Psoas muscle (tissue), 8 donors: ENCODE measurements around the gene TUBA1A. TPM values are rescaled to one million over a fixed set of nuclear protein-coding genes. Genes with fewer than 3 reads are reported as not detected.
"Not testable (repeated sequence)": the region's sequence is repeated elsewhere in the genome, so short reads cannot be mapped to it uniquely, and the experiment has no call there.

Experiments used
- ATAC-seq, 4 donors: fragments of 200-7000 bp; cut with Tn5 transposase; one replicate each; pipeline ENCODE4 v1.9.1; 2020; ENCODE audit warnings: moderate library complexity in 3 of 4, mild to moderate bottlenecking in 2 of 4
- DNase-seq, 2 donors: peaks; one replicate each; pipeline ENCODE4 v3.0.0-alpha.2; 2020
- H3K27ac ChIP-seq: fragments of 200-600 bp; one replicate; pipeline ENCODE4 v1.8.0; 2022
- H3K27me3 ChIP-seq, 3 donors: fragments of 200-600 bp in 1 of 3; one replicate each; pipeline versions ENCODE4 v1.6.1 to v1.8.0; 2013 to 2022; ENCODE audit warnings: low read length in 2 of 3, mild to moderate bottlenecking in 2 of 3, moderate library complexity in 1 of 3; ENCODE audit not compliant: insufficient read depth in 3 of 3
- H3K36me3 ChIP-seq, 2 donors: fragments of 200-600 bp in 1 of 2; one replicate each; pipeline versions ENCODE4 v1.6.1 to v1.8.0; 2013 to 2022; ENCODE audit warnings: low read depth in 1 of 2, mild to moderate bottlenecking in 1 of 2, moderate library complexity in 1 of 2; ENCODE audit not compliant: insufficient read depth in 1 of 2
- H3K4me1 ChIP-seq: fragments of 200-600 bp; one replicate; pipeline ENCODE4 v1.8.0; 2022
- H3K4me3 ChIP-seq: fragments of 200-600 bp; one replicate; pipeline ENCODE4 v1.8.0; 2022; ENCODE audit warnings: mild to moderate bottlenecking
- H3K9me3 ChIP-seq: fragments of 200-600 bp; one replicate; pipeline ENCODE4 v1.8.0; 2022
- CTCF ChIP-seq: fragments of 200-600 bp; IDR thresholded peaks from one replicate; pipeline ENCODE4 v1.8.0; 2022; ENCODE audit warnings: antibody characterized with exemption
- WGBS, 3 donors: extraction: QIAGEN DNeasy Blood & Tissue Kit; methylation state at CpG; one replicate each; pipeline versions ENCODE4 v1.1.6 to v1.1.7; 2013; 5-methylcytosine and 5-hydroxymethylcytosine counted together
- intact Hi-C, 2 donors: fragments of 100-400 bp; cut with DNase I; formaldehyde crosslinking; loops; one replicate each; pipeline versions ENCODE4 v1.11.0 to v1.14.2; 2022
- polyA plus RNA-seq, 3 donors: library from polyadenylated mRNA; stranded (reverse); fragments of 200-250 nt; gene quantifications; one replicate each; pipeline ENCODE4 v1.2.3, GENCODE V29; 2013
- total RNA-seq, 4 donors: library from RNA; stranded (reverse); fragmentation: NEBNext Ultra II Directional in 2 of 4; extraction: Animal tissue kit (Norgen Biotek cat#: 25700) in 2 of 4; gene quantifications; one replicate each; pipeline versions ENCODE4 v1.2.1 to v1.2.4, GENCODE V29; 2021 to 2023
- donor health status: healthy with polysubstance abuse.
- donor health status: DM: no; HTN: no; CAD: no; lungs with moderate emphysema.
- donor health status: Bipolar disorder and iron deficiency.
- donor health status: healthy.
- donor health status: DM: yes; HTN: yes; CAD: no.
- donor health status: DM: no; HTN: no; CAD: no.
- donor health status: DM: no; HTN: no; CAD: no.
- donor health status: DM: yes; HTN: yes; CAD: no.

Gene TUBA1A
- total and polyA plus RNA-seq, 7 donors: 16.4 to 48.2 (median 29.0) TPM

- no peaks in the 10 kb centered on the region for H3K9me3 ChIP-seq
- intact Hi-C loops: no loop called here
- no peak for TF ChIP-seq CTCF
- 86 to 90% (median 87%) methylated on average over 4 of the region's 4 CpGs for WGBS, 3 donors
- no peak overlapping the region for H3K4me3 ChIP-seq
- ATAC-seq (no peak), DNase-seq (no peak)
- H3K27ac ChIP-seq: no peak overlapping the region
- no peaks in the 10 kb centered on the region for H3K36me3 ChIP-seq
- no peaks in the 10 kb centered on the region for H3K4me1 ChIP-seq
- H3K27me3 ChIP-seq: no peaks in the 10 kb centered on the region
Measured at GRCh38 chr12:49220972-49221371, 32.1 kb upstream of the TUBA1A start.

GRCh38 chr12:49219417-49220026 is 30.6 kb upstream of the TUBA1A start:
- 90 to 93% (median 93%) methylated on average over 11 of the region's 11 CpGs for WGBS, 3 donors
- H3K27ac ChIP-seq: no peak overlapping the region
- no peak for ATAC-seq
- peaks cover 5% of the 10 kb centered on the region for H3K4me1 ChIP-seq
- intact Hi-C loops: no loop called here
- DNase-seq: no peak
- no peak overlapping the region for H3K4me3 ChIP-seq
- no peaks in the 10 kb centered on the region for H3K36me3 ChIP-seq
- H3K9me3 ChIP-seq: no peaks in the 10 kb centered on the region
- TF ChIP-seq CTCF: no peak
- no peaks in the 10 kb centered on the region for H3K27me3 ChIP-seq

GRCh38 chr12:49212572-49212971 is 23.7 kb upstream of the TUBA1A start:
- no peak overlapping the region for H3K27ac ChIP-seq
- WGBS, 3 donors: 49 to 75% (median 54%) methylated on average over 9 of the region's 9 CpGs
- intact Hi-C loops: no loop called here

GRCh38 chr12:49210703-49211102 is 21.8 kb upstream of the TUBA1A start:
- ATAC-seq, H3K27me3 ChIP-seq, H3K27ac ChIP-seq, H3K36me3 ChIP-seq, H3K9me3 ChIP-seq, H3K4me1 ChIP-seq, intact Hi-C loops, H3K4me3 ChIP-seq, DNase-seq: not testable (repeated sequence)
- 89 to 93% (median 91%) methylated on average over 7 of the region's 7 CpGs for WGBS, 3 donors

More at GRCh38 chr12:49212572-49212971, 23.7 kb upstream of the TUBA1A start:
- Histone ChIP-seq H3K4me3 (no peak overlapping the region), H3K27me3 (no peaks in the 10 kb centered on the region), H3K9me3 (no peaks in the 10 kb centered on the region), H3K4me1 (peaks cover 5% of the 10 kb centered on the region), H3K36me3 (no peaks in the 10 kb centered on the region)
- TF ChIP-seq CTCF: no peak
- no peak for DNase-seq
- no peak for ATAC-seq

GRCh38 chr12:49208676-49209075 is 19.8 kb upstream of the TUBA1A start:
- Histone ChIP-seq H3K9me3 (no peaks in the 10 kb centered on the region), H3K36me3 (no peaks in the 10 kb centered on the region), H3K4me1 (no peaks in the 10 kb centered on the region), H3K27me3 (no peaks in the 10 kb centered on the region), H3K27ac (no peak overlapping the region), H3K4me3 (no peak overlapping the region)
- intact Hi-C loops: no loop called here
- ATAC-seq: no peak
- no peak for DNase-seq
- TF ChIP-seq CTCF: no peak
- 56 to 72% (median 68%) methylated on average over 12 of the region's 12 CpGs for WGBS, 3 donors
